Measurements from ENCODE around the gene CFTR. TPM values are rescaled to one million over a fixed set of nuclear protein-coding genes. Genes with fewer than 3 reads are reported as not detected.

The CFTR gene
- total and polyA plus RNA-seq, 9 of the 15 experiments (the other 6 are each of a cell fraction or from before 2014, with no cell fraction given): 0.20 TPM; not detected in 8

DNA sequence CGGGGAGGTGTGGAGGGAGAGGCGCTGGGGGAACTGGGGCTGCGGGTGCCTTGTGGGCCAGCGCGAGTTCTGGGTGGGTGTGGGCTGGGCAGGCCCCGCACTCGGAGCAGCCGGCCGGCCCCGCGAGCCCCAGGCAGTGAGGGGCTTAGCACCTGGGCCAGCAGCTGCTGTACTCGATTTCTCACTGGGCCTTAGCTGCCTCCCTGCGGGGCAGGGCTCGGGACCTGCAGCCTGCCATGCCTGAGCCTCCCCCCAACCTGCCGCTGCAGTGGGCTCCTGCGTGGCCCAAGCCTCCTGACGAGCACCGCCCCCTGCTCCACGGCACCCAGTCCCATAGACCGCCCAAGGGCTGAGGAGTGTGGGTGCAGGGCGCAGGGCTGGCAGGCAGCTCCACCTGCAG is 116.3 kb downstream of the CFTR start:
- BruUV-seq (replicated peaks): no TSS peak
- Histone ChIP-seq H3K27me3 (ENCODE audit: control insufficient read depth in 2 of 2, insufficient read depth in 2 of 2, low read length in 2 of 2) (no peaks in the 10 kb centered on the region), H3K4me2 (ENCODE audit: insufficient read depth, low read length) (no peak overlapping the region), H3K4me1 (replicated peaks in 1 of 2; ENCODE audit: control insufficient read depth in 2 of 2, insufficient read depth in 2 of 2, low read length in 2 of 2) (no peaks in the 10 kb centered on the region), H3K79me2 (ENCODE audit: control insufficient read depth, insufficient read depth, low read length) (no peaks in the 10 kb centered on the region), H3K9ac (ENCODE audit: insufficient read depth in 1 of 2, low read depth in 2 of 2, low read length in 2 of 2) (no peak overlapping the region), H3K27ac (ENCODE audit: extremely low read depth, low read depth, low read length) (no peak overlapping the region), H3K9me3 (replicated peaks; ENCODE audit: control insufficient read depth, insufficient read depth, low read depth, low read length) (no peaks in the 10 kb centered on the region), H4K20me1 (replicated peaks; ENCODE audit: control insufficient read depth, insufficient read depth, low read length) (no peaks in the 10 kb centered on the region), H2AFZ (ENCODE audit: low read depth, low read length) (no peak overlapping the region), H3K36me3 (ENCODE audit: control insufficient read depth, insufficient read depth, low read length) (no peaks in the 10 kb centered on the region), H3K9me1 (ENCODE audit: control insufficient read depth, insufficient read depth, low read length) (no peaks in the 10 kb centered on the region), H3K4me3 (no peak overlapping the region)
- ChIA-PET POLR2A (no interaction called here), CTCF (ENCODE audit: low intra/inter-chr PET ratio) (no interaction called here)
- WGBS (ENCODE audit: insufficient coverage, low coverage, missing lambda C conversion rate): under 1% methylated on average over 17 of the region's 21 CpGs
- no peak for FAIRE-seq
- no peak for ATAC-seq
- in situ Hi-C loops (cut with MboI): no loop called here
- no peak for DNase-seq (ENCODE audit: extremely low read depth in 1 of 4, low spot score in 3 of 4)
- intact Hi-C loops (cut with micrococcal nuclease): no loop called here
- TF ChIP-seq SOX6 (IDR thresholded peaks at IDR 0.05) (no peak), PHF8 (IDR thresholded peaks at IDR 0.05; ENCODE audit: borderline replicate concordance, low read length) (no peak), NR0B1 (IDR thresholded peaks at IDR 0.05; ENCODE audit: partially characterized antibody) (no peak), ZNF79 (CRISPR knock-in tag; IDR thresholded peaks at IDR 0.05; ENCODE audit: low read depth) (no peak)
- TF ChIP-seq, protein P1, sequence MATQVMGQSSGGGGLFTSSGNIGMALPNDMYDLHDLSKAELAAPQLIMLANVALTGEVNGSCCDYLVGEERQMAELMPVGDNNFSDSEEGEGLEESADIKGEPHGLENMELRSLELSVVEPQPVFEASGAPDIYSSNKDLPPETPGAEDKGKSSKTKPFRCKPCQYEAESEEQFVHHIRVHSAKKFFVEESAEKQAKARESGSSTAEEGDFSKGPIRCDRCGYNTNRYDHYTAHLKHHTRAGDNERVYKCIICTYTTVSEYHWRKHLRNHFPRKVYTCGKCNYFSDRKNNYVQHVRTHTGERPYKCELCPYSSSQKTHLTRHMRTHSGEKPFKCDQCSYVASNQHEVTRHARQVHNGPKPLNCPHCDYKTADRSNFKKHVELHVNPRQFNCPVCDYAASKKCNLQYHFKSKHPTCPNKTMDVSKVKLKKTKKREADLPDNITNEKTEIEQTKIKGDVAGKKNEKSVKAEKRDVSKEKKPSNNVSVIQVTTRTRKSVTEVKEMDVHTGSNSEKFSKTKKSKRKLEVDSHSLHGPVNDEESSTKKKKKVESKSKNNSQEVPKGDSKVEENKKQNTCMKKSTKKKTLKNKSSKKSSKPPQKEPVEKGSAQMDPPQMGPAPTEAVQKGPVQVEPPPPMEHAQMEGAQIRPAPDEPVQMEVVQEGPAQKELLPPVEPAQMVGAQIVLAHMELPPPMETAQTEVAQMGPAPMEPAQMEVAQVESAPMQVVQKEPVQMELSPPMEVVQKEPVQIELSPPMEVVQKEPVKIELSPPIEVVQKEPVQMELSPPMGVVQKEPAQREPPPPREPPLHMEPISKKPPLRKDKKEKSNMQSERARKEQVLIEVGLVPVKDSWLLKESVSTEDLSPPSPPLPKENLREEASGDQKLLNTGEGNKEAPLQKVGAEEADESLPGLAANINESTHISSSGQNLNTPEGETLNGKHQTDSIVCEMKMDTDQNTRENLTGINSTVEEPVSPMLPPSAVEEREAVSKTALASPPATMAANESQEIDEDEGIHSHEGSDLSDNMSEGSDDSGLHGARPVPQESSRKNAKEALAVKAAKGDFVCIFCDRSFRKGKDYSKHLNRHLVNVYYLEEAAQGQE (IDR thresholded peaks at IDR 0.05; ENCODE audit: borderline replicate concordance): no peak
- TF ChIP-seq, protein P1 (CRISPR knock-in tag; IDR thresholded peaks at IDR 0.05; ENCODE audit: low read depth): no peak
- TF ChIP-seq, protein P2, sequence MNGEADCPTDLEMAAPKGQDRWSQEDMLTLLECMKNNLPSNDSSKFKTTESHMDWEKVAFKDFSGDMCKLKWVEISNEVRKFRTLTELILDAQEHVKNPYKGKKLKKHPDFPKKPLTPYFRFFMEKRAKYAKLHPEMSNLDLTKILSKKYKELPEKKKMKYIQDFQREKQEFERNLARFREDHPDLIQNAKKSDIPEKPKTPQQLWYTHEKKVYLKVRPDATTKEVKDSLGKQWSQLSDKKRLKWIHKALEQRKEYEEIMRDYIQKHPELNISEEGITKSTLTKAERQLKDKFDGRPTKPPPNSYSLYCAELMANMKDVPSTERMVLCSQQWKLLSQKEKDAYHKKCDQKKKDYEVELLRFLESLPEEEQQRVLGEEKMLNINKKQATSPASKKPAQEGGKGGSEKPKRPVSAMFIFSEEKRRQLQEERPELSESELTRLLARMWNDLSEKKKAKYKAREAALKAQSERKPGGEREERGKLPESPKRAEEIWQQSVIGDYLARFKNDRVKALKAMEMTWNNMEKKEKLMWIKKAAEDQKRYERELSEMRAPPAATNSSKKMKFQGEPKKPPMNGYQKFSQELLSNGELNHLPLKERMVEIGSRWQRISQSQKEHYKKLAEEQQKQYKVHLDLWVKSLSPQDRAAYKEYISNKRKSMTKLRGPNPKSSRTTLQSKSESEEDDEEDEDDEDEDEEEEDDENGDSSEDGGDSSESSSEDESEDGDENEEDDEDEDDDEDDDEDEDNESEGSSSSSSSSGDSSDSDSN (IDR thresholded peaks at IDR 0.05; ENCODE audit: borderline replicate concordance in 1 of 2, low read depth in 2 of 2, low read length in 2 of 2): no peak
- TF ChIP-seq, protein P3, sequence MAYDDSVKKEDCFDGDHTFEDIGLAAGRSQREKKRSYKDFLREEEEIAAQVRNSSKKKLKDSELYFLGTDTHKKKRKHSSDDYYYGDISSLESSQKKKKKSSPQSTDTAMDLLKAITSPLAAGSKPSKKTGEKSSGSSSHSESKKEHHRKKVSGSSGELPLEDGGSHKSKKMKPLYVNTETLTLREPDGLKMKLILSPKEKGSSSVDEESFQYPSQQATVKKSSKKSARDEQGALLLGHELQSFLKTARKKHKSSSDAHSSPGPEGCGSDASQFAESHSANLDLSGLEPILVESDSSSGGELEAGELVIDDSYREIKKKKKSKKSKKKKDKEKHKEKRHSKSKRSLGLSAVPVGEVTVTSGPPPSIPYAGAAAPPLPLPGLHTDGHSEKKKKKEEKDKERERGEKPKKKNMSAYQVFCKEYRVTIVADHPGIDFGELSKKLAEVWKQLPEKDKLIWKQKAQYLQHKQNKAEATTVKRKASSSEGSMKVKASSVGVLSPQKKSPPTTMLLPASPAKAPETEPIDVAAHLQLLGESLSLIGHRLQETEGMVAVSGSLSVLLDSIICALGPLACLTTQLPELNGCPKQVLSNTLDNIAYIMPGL (CRISPR knock-in tag; IDR thresholded peaks at IDR 0.05): no peak
